ENCODE results near the gene EOLA2. TPM values are rescaled to one million over a fixed set of nuclear protein-coding genes. Genes with fewer than 3 reads are reported as not detected.

The EOLA2 gene
- total and polyA plus RNA-seq, 9 of the 15 experiments (the other 6 are each of a cell fraction or from before 2014, with no cell fraction given) = 27.7 to 61.5 (median 44.3) TPM

- peak overlapping the region in 1 of 2 experiments; percentile 96; a peak in 2 of 4 replicates for H3K9ac ChIP-seq (ENCODE audit: insufficient read depth in 1 of 2, low read depth in 2 of 2, low read length in 2 of 2)
- H3K4me2 ChIP-seq (ENCODE audit: insufficient read depth, low read length) = no peak overlapping the region
- peaks cover 0 to 15% of the 10 kb centered on the region in 2 experiments; a peak in 2 of 5 replicates for H3K4me1 ChIP-seq (replicated peaks in 1 of 2; ENCODE audit: control insufficient read depth in 2 of 2, insufficient read depth in 2 of 2, low read length in 2 of 2)
- peak overlapping the region; percentile 95 for H3K4me3 ChIP-seq
- in situ Hi-C loops (cut with MboI) (no loop called here), intact Hi-C loops (cut with micrococcal nuclease) (loop anchor here (5.0 kb wide), 1 partner anchor 42 kb away; no protein-coding TSS in a partner anchor)
- BruUV-seq (replicated peaks) = no TSS peak
- no peaks in the 10 kb centered on the region for H3K9me1 ChIP-seq (ENCODE audit: control insufficient read depth, insufficient read depth, low read length)
- peak overlapping the region; percentile 96; the same call in 2 of the 3 replicates for H3K27ac ChIP-seq (ENCODE audit: extremely low read depth, low read depth, low read length)
- 0 out of 3 replicates have a peak, but pooled peaks cover 3% of the 10 kb centered on the region for H3K36me3 ChIP-seq (ENCODE audit: control insufficient read depth, insufficient read depth, low read length)
- TF ChIP-seq ZNF740 (CRISPR knock-in tag; IDR thresholded peaks at IDR 0.05) (no peak), ZNF740 (tag; IDR thresholded peaks at IDR 0.05) (peak in 1 of 2 experiments; percentile 59; a peak in 1 of 4 replicates), VEZF1 (CRISPR knock-in tag; IDR thresholded peaks at IDR 0.05) (peak; percentile 96), ZBTB7A (IDR thresholded peaks at IDR 0.05; ENCODE audit: borderline replicate concordance, control insufficient read depth, low read depth, low read length) (peak; percentile 2; the same call in 1 of the 2 replicates), ATF7 (IDR thresholded peaks at IDR 0.05) (no peak)
- ChIA-PET POLR2A (no interaction called here), CTCF (ENCODE audit: low intra/inter-chr PET ratio) (no interaction called here)
- no peaks in the 10 kb centered on the region for H3K27me3 ChIP-seq (ENCODE audit: control insufficient read depth in 2 of 2, insufficient read depth in 2 of 2, low read length in 2 of 2)
- no peaks in the 10 kb centered on the region for H4K20me1 ChIP-seq (replicated peaks; ENCODE audit: control insufficient read depth, insufficient read depth, low read length)
- ATAC-seq (peak; percentile 26), FAIRE-seq (no peak), DNase-seq (ENCODE audit: extremely low read depth in 1 of 4, low spot score in 3 of 4) (peak; percentile 71 to 92 (median 78))
- H3K79me2 ChIP-seq (ENCODE audit: control insufficient read depth, insufficient read depth, low read length) = peaks cover 13% of the 10 kb centered on the region
- H2AFZ ChIP-seq (ENCODE audit: low read depth, low read length) = peak overlapping the region; percentile 85; the same call in 1 of the 2 replicates
- no peaks in the 10 kb centered on the region for H3K9me3 ChIP-seq (replicated peaks; ENCODE audit: control insufficient read depth, insufficient read depth, low read depth, low read length)
- WGBS (ENCODE audit: insufficient coverage, low coverage, missing lambda C conversion rate) = no CpG with 5 or more reads among the region's 50 CpGs
Measured at GRCh38 chrX:149938881-149939654, 777 bp upstream of the EOLA2 start.

Data from K562 (cell line).